ENCODE results near the gene PDE4D. TPM values are rescaled to one million over a fixed set of nuclear protein-coding genes. Genes with fewer than 3 reads are reported as not detected.

Gene PDE4D
- total RNA-seq, 1 donor from 2014 or later: 28.2 TPM

GRCh38 chr5:59361454-59361853, 532.1 kb downstream of the PDE4D start:
- Mint-ChIP-seq H3K36me3 (ENCODE audit: low read depth) (no peaks in the 10 kb centered on the region), H3K27me3 (no peaks in the 10 kb centered on the region), H3K9me3 (no peaks in the 10 kb centered on the region), H3K4me3 (no peak overlapping the region), H3K27ac (no peak overlapping the region), H3K4me1 (no peaks in the 10 kb centered on the region)
- intact Hi-C loops (cut with micrococcal nuclease): no loop called here
- ChIA-PET POLR2A (no interaction called here), CTCF (no interaction called here)
- no peak for TF ChIP-seq CTCF (IDR thresholded peaks at IDR 0.05)
- no peak for ATAC-seq (ENCODE audit: low read depth)
- no peak for DNase-seq

DNA sequence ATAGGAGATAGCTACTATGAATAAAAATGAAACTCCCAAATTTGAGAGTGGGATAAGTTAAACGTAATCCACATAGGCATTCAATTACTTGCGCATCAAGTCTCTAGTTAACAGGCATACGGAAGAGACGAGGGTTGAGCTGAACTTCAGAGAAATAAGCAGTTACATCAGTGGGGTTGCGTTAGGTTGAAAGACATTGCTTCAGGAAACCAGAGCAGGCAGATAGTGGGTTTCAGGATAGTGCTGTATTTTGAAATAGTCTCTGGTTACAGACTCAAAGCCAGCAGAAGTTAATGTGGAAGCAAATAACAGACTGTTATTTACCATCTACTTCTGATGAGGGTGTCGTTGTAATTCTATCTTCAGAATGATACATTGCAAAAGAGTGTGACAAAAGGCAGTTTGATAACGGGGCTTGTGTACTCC, 533.4 kb downstream of the PDE4D start:
- intact Hi-C loops (cut with micrococcal nuclease): no loop called here
- POLR2A ChIA-PET: no interaction called here
- Mint-ChIP-seq H3K27ac (no peak overlapping the region), H3K4me3 (no peak overlapping the region), H3K27me3 (no peaks in the 10 kb centered on the region), H3K9me3 (no peaks in the 10 kb centered on the region), H3K4me1 (no peaks in the 10 kb centered on the region), H3K36me3 (ENCODE audit: low read depth) (no peaks in the 10 kb centered on the region)
- CTCF ChIA-PET: interaction anchor here (0.8 kb wide), 1 partner anchor 10 kb away, joined by 3 read pairs; no protein-coding TSS in a partner anchor
- no peak for TF ChIP-seq CTCF (IDR thresholded peaks at IDR 0.05)
- ATAC-seq (ENCODE audit: low read depth): no peak
- DNase-seq: no peak

DNA sequence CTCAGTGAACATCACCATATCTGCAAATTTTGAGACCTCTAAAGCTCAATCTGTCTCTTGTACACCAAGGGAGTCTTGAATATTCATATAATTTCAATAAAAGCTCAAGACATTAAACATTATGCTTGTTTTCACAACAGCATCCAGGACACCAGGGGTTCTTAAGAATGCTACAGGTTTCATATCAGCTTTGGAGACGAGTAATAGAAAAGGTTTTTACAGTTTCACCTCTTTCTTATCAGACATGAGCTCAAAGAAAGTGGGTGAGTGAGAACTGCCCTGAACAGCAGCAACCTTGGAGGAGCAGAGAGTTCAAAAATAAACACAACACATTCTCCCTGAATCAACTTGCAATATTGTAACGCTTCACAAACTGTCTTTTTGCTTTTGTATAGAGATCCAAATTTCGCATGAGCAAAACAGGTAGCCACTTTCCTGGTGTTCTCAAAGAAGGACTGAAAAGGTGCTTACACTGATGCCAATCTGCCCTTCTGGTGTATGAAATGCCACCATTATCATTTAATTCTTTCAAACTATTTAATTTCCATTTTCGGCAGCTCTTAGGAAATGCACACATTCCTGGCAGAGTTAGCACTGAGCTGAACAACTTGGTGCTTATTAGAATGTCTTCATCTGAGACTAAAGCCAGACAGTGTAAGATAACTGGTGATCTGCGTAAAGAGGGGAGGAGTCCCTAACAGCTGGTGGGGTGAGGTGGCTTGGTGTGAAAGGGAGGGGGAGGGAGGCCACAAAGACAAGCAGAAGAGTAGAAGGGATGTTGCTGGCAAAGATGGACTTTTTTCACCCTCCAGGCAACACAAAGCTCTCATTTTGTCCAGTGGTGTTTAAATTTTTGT, 535.3 kb downstream of the PDE4D start:
- ChIA-PET CTCF (interaction anchor here (0.9 to 2.0 kb wide), 3 partner anchors 9 to 172 kb away, joined by 3 to 9 read pairs (median 4); no protein-coding TSS in a partner anchor), POLR2A (no interaction called here)
- no peaks in the 10 kb centered on the region for H3K27me3 Mint-ChIP-seq
- no peak for DNase-seq
- no peak for TF ChIP-seq CTCF (IDR thresholded peaks at IDR 0.05)
- ATAC-seq (ENCODE audit: low read depth): no peak
- no peaks in the 10 kb centered on the region for H3K36me3 Mint-ChIP-seq (ENCODE audit: low read depth)
- no peak overlapping the region for H3K27ac Mint-ChIP-seq
- no peak overlapping the region for H3K4me3 Mint-ChIP-seq
- H3K9me3 Mint-ChIP-seq: no peaks in the 10 kb centered on the region
- H3K4me1 Mint-ChIP-seq: no peaks in the 10 kb centered on the region
- intact Hi-C loops (cut with micrococcal nuclease): no loop called here

DNA sequence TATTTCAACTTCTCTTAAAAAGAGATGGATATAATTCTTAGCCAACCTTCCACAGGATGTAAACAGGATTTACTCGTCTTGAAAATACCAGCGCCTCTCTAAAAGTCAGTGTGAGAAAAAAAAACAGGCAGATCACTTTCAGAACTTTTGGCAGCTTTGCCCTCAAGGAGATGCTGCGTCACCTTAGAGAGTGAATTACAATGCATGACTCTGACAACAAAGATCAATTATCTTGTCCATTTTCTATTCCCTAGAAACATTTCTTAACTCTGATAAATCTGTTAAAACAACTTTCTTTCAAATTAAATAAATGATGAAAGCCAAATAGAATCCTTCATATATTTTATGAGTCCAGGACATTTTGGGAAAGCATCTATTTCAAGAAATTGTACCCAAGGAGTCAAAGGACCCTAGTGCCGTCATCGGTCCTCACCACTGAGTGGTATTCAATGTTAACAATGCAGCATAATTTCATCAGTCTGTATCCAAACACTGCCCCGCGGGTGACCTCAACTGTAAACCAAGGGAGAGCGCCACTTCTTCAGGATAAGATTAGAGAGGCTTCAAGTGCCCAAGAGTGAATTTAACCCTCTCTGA, 536.0 kb downstream of the PDE4D start:
- Mint-ChIP-seq H3K27me3 (no peaks in the 10 kb centered on the region), H3K27ac (no peak overlapping the region), H3K4me3 (no peak overlapping the region), H3K4me1 (no peaks in the 10 kb centered on the region), H3K36me3 (ENCODE audit: low read depth) (no peaks in the 10 kb centered on the region), H3K9me3 (no peaks in the 10 kb centered on the region)
- DNase-seq: no peak
- no peak for TF ChIP-seq CTCF (IDR thresholded peaks at IDR 0.05)
- POLR2A ChIA-PET: no interaction called here
- CTCF ChIA-PET: interaction anchor here (1.4 to 2.0 kb wide), 2 partner anchors 10 to 23 kb away, joined by 4 to 9 read pairs; no protein-coding TSS in a partner anchor
- no peak for ATAC-seq (ENCODE audit: low read depth)
- intact Hi-C loops (cut with micrococcal nuclease): no loop called here

- Mint-ChIP-seq H3K4me3 (no peak overlapping the region), H3K27ac (no peak overlapping the region), H3K27me3 (no peaks in the 10 kb centered on the region), H3K4me1 (no peaks in the 10 kb centered on the region), H3K9me3 (no peaks in the 10 kb centered on the region), H3K36me3 (ENCODE audit: low read depth) (no peaks in the 10 kb centered on the region)
- DNase-seq: no peak
- ChIA-PET POLR2A (no interaction called here), CTCF (no interaction called here)
- no peak for ATAC-seq (ENCODE audit: low read depth)
- no peak for TF ChIP-seq CTCF (IDR thresholded peaks at IDR 0.05)
- intact Hi-C loops (cut with micrococcal nuclease): no loop called here
These were observed 536.6 kb downstream of the PDE4D start for GRCh38 chr5:59356813-59357380.
